Skeletal muscle tissue (tissue), 4 donors: Measurements from ENCODE around the gene INPP5A. TPM values are rescaled to one million over a fixed set of nuclear protein-coding genes. Genes with fewer than 3 reads are reported as not detected.
"Not testable (repeated sequence)": the region's sequence is repeated elsewhere in the genome, so short reads cannot be mapped to it uniquely, and the experiment has no call there.

ENCODE experiments used
- H3K27ac ChIP-seq: one replicate; pipeline ENCODE4 v1.7.0; 2013; ENCODE audit warnings: mild to moderate bottlenecking, low read depth, low read length, inconsistent platforms
- H3K27me3 ChIP-seq, 3 donors: one replicate each; pipeline ENCODE4 v1.7.0; 2013; ENCODE audit warnings: low read length in 3 of 3; ENCODE audit not compliant: control insufficient read depth in 3 of 3, insufficient read depth in 3 of 3
- H3K36me3 ChIP-seq, 3 donors: one replicate each; pipeline ENCODE4 v1.7.0; 2013; ENCODE audit warnings: low read length in 3 of 3; ENCODE audit not compliant: control insufficient read depth in 3 of 3, insufficient read depth in 3 of 3
- H3K4me1 ChIP-seq, 3 donors: one replicate each; pipeline ENCODE4 v1.7.0; 2013; ENCODE audit warnings: low read length in 3 of 3, mild to moderate bottlenecking in 3 of 3; ENCODE audit not compliant: control insufficient read depth in 3 of 3, insufficient read depth in 3 of 3
- H3K4me3 ChIP-seq, 3 donors: one replicate each; pipeline ENCODE4 v1.7.0; 2013; ENCODE audit warnings: low read length in 3 of 3
- H3K9ac ChIP-seq, 3 donors: one replicate each; pipeline ENCODE4 v1.7.0; 2013; ENCODE audit warnings: low read length in 3 of 3, mild to moderate bottlenecking in 3 of 3, moderate library complexity in 2 of 3, low read depth in 1 of 3
- H3K9me3 ChIP-seq, 3 donors: one replicate each; pipeline ENCODE4 v1.7.0; 2013; ENCODE audit warnings: low read length in 3 of 3; ENCODE audit not compliant: control insufficient read depth in 3 of 3
- total RNA-seq: library from RNA; depleted of rRNA; stranded (reverse); fragments of >200 nt; gene quantifications from one replicate; pipeline ENCODE4 v1.2.3, GENCODE V29; 2014
- donor health status: Osteomylitis.

INPP5A gene
- total RNA-seq, 1 donor from 2014 or later = 50.6 TPM

- Histone ChIP-seq H3K4me1 (peaks cover 31 to 43% (median 38%) of the 10 kb centered on the region in 3 donors), H3K27me3 (no peaks in the 10 kb centered on the region), H3K9me3 (no peaks in the 10 kb centered on the region), H3K9ac (peak overlapping the region in 1 of 3 donors; percentile 8), H3K36me3 (no peaks in the 10 kb centered on the region), H3K4me3 (no peak overlapping the region), H3K27ac (no peak overlapping the region)
Observed at GRCh38 chr10:132504501-132505272, 32.9 kb upstream of the INPP5A start.

DNA sequence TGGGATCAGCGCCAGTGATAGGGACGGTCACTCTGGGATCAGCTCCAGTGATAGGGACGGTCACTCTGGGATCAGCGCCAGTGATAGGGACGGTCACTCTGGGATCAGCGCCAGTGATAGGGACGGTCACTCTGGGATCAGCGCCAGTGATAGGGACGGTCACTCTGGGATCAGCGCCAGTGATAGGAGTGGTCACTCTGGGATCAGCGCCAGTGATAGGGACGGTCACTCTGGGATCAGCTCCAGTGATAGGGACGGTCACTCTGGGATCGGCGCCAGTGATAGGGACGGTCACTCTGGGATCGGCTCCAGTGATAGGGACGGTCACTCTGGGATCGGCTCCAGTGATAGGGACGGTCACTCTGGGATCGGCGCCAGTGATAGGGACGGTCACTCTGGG, 32.0 kb upstream of the INPP5A start:
- peaks cover 31 to 43% (median 38%) of the 10 kb centered on the region in 3 donors for H3K4me1 ChIP-seq

DNA sequence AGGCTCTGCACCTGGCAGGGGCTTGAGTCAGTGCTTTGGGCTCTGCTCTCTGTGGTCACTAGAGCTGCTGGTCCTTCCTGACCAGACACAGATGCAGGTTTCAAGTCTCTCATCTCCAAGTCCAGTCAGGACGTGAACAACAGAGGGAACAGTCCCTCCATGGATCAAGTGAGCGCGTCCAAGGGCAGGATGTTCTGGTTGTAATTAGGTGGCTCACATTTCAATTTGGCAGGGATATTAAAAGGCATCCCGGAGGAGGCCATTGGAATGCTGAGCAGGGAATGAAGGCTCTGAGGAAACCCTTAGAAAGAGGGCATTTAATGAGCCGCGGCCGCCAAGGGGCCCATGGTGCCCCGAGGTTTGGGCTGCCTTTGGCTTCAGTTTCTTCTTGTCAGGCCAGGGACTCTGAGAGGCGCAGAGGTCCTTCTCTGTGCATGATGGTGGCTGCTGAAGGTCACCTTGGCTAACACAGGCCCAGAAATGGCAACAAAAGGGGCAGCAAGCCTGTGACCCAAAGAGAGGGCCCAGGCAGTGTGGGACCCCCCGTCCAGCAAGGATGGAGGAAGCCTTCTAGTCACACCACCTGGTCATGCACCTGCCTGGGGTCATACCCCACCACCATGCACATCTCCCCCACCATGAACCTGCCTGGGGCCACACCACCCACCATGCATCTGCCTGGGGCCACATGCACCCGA, 30.7 kb upstream of the INPP5A start:
- Histone ChIP-seq H3K27me3 (no peaks in the 10 kb centered on the region), H3K27ac (peak overlapping the region; percentile 25), H3K36me3 (no peaks in the 10 kb centered on the region), H3K9ac (peak overlapping the region in 1 of 3 donors; percentile 16), H3K9me3 (no peaks in the 10 kb centered on the region), H3K4me1 (peaks cover 31 to 43% (median 38%) of the 10 kb centered on the region in 3 donors), H3K4me3 (no peak overlapping the region)

More for the DNA sequence above, 32.0 kb upstream of the INPP5A start:
- H3K9ac ChIP-seq, H3K36me3 ChIP-seq, H3K4me3 ChIP-seq, H3K9me3 ChIP-seq, H3K27me3 ChIP-seq, H3K27ac ChIP-seq: not testable (repeated sequence)

DNA sequence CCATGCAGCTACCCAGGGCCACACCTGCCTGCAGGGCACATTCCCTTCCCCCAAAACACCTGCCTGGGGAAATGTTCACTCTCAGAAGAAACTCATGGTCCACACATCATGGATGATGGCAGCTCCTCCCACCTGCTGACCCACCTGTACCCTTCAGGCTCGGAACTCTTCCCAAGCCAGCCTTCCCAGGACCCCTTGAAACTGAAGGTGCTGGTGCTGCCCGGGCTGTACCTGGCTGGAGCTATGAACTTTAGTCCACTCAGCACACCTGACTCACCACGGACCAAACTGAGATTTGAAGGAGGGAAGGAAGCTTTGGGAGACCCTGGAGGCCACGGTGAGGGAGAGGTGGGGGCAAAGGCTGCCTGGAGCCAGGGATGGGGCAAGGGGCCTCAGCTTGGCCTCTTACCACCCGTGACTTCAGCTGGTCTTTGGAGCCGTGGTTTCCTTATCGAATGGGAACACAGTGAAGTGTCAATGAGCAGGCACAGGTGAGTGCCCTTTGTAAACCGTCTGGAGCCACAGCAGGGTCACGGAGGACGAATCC, 30.1 kb upstream of the INPP5A start:
- Histone ChIP-seq H3K4me3 (no peak overlapping the region), H3K36me3 (no peaks in the 10 kb centered on the region), H3K27me3 (no peaks in the 10 kb centered on the region), H3K27ac (no peak overlapping the region), H3K9me3 (no peaks in the 10 kb centered on the region), H3K9ac (peak overlapping the region in 1 of 3 donors; percentile 27), H3K4me1 (peaks cover 31 to 43% (median 38%) of the 10 kb centered on the region in 3 donors)

GRCh38 chr10:132507956-132508490, 29.6 kb upstream of the INPP5A start:
- H3K9me3 ChIP-seq = no peaks in the 10 kb centered on the region
- H3K9ac ChIP-seq = peak overlapping the region in 2 of 3 donors; percentile 21 to 27
- peaks cover 31 to 43% (median 38%) of the 10 kb centered on the region in 3 donors for H3K4me1 ChIP-seq
- H3K4me3 ChIP-seq = peak overlapping the region in 1 of 3 donors; percentile 4
- peak overlapping the region; percentile 36 for H3K27ac ChIP-seq
- no peaks in the 10 kb centered on the region for H3K27me3 ChIP-seq
- H3K36me3 ChIP-seq = no peaks in the 10 kb centered on the region

DNA sequence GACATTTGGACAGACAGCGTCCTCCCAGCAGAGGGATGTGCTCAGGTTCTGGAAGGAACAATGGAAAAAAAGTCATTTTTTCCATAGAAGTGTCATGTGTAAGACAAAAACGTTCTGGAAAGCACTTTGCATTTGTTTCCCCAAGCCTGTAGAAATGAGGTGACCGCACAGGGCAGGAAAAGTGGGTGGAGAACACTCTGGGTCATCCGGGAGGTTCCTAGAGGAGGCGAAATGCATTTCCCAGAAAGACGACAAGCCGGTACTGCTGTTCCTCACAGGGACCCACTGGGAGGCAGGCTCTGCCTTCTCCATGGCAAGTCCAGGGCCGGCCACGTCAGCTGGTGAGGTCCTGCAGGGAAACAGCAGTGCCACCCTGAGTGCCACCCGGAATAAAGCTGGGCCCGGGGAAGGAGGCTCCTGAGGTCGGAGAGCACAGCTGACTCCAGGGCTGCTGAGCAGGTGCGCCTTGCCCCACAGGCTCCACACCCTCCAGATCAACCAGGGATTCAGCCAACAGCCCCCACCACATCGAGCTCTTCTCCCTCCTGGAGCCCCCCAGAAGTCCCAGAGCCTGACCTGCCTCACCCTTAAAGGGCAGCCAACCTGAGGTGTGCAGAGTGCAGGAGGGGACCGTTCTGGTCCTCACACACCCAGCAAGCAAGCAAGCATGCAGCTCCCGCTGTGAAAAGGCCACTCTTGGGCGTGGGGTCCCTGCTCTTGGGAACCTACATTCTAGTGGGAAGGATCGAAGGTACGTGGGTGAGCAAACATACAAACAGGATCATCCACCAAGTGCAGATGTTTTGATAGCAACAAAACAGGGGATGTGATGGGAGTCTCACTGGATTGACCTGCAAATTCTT, 28.8 kb upstream of the INPP5A start:
- Histone ChIP-seq H3K36me3 (no peaks in the 10 kb centered on the region), H3K27ac (peak overlapping the region; percentile 36), H3K4me1 (peaks cover 31 to 43% (median 38%) of the 10 kb centered on the region in 3 donors), H3K4me3 (peak overlapping the region in 1 of 3 donors; percentile 4), H3K27me3 (no peaks in the 10 kb centered on the region), H3K9ac (peak overlapping the region in 2 of 3 donors; percentile 21 to 50), H3K9me3 (no peaks in the 10 kb centered on the region)

DNA sequence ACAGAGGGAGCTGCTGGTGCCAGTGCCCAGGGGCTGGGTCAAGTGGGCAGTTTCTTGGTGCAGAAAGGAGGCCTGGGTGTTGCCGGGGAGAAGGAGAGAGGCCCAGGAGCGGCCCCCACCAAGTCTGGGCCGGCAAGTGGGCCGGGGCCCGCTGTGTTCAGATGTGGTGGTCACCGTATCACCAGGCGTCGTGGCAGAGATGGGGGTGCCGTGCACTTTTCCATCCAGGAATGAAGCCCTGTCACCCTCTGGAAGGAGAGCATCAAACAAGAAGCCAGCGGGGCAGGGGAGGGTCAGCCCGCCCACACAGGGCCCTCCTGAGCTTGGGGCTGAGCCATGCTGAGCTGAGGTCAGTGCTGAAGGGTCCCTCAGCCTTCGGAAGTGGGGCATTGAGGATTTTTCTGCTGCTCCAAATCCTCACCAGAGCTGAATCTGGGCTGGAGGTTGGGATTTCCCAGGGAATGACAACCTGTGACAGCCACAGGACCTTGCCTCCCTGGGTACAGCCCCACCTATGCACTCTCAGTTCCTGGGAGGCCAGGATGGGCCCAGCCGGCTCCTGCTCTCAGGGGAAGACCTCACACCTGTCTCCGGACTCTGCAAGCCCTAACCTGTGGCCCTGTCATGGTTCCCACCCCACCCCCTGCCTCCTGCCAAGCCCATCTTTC, 27.9 kb upstream of the INPP5A start:
- Histone ChIP-seq H3K9me3 (no peaks in the 10 kb centered on the region), H3K36me3 (no peaks in the 10 kb centered on the region), H3K27ac (no peak overlapping the region), H3K4me1 (peaks cover 32 to 40% (median 37%) of the 10 kb centered on the region in 3 donors), H3K27me3 (no peaks in the 10 kb centered on the region), H3K4me3 (no peak overlapping the region), H3K9ac (peak overlapping the region in 1 of 3 donors; percentile 11)

GRCh38 chr10:132510174-132510611, 27.4 kb upstream of the INPP5A start:
- H3K4me1 ChIP-seq = peaks cover 32 to 40% (median 37%) of the 10 kb centered on the region in 3 donors
- H3K9ac ChIP-seq = no peak overlapping the region
- H3K4me3 ChIP-seq = no peak overlapping the region
- H3K27me3 ChIP-seq = no peaks in the 10 kb centered on the region
- H3K9me3 ChIP-seq = no peaks in the 10 kb centered on the region
- no peak overlapping the region for H3K27ac ChIP-seq
- no peaks in the 10 kb centered on the region for H3K36me3 ChIP-seq
